ENCODE measurements around the gene TAL1.

Gene TAL1

GRCh38 chr1:47175227-47175934, 56.6 kb downstream of the TAL1 start:
- DNase-seq (ENCODE audit: low read depth) = peak; percentile 36

- DNase-seq (ENCODE audit: low read depth) = no peak
These were observed 57.4 kb downstream of the TAL1 start for GRCh38 chr1:47174656-47175020.

- no peak for DNase-seq (ENCODE audit: low read depth)
These were observed 59.2 kb downstream of the TAL1 start for GRCh38 chr1:47172782-47173181.

Measured in fibroblast of gingiva (primary cell).